Uterus (tissue), 2 donors: ENCODE results near the gene PSME3IP1.

Experiments
- CTCF ChIP-seq, 4 experiments: fragments of 200-600 bp in 2 of 4; fragments of 450-650 bp in 2 of 4; sonication (generic) in 2 of 4; IDR thresholded peaks; one replicate each; pipeline ENCODE4 v1.5.1; 2016 to 2019; ENCODE audit warnings: antibody characterized with exemption in 4 of 4, mild to moderate bottlenecking in 2 of 4, moderate library complexity in 1 of 4
- POLR2A ChIP-seq, 2 donors: fragments of 450-650 bp; IDR thresholded peaks; one replicate each; pipeline ENCODE4 v1.6.1; 2016; ENCODE audit warnings: antibody characterized with exemption in 2 of 2, mild to moderate bottlenecking in 1 of 2, moderate library complexity in 1 of 2

- no peak for TF ChIP-seq CTCF (IDR thresholded peaks at IDR 0.05)
- no peak for TF ChIP-seq POLR2A (IDR thresholded peaks at IDR 0.05)
Observed at GRCh38 chr16:57235128-57236021, 49.5 kb upstream of the PSME3IP1 start.
